ENCODE measurements around the gene NDUFAF2. TPM values are rescaled to one million over a fixed set of nuclear protein-coding genes. Genes with fewer than 3 reads are reported as not detected.
"Not testable (repeated sequence)": the region's sequence is repeated elsewhere in the genome, so short reads cannot be mapped to it uniquely, and the experiment has no call there.

The NDUFAF2 gene, protein sequence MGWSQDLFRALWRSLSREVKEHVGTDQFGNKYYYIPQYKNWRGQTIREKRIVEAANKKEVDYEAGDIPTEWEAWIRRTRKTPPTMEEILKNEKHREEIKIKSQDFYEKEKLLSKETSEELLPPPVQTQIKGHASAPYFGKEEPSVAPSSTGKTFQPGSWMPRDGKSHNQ
- total RNA-seq = 2.7 TPM

DNA sequence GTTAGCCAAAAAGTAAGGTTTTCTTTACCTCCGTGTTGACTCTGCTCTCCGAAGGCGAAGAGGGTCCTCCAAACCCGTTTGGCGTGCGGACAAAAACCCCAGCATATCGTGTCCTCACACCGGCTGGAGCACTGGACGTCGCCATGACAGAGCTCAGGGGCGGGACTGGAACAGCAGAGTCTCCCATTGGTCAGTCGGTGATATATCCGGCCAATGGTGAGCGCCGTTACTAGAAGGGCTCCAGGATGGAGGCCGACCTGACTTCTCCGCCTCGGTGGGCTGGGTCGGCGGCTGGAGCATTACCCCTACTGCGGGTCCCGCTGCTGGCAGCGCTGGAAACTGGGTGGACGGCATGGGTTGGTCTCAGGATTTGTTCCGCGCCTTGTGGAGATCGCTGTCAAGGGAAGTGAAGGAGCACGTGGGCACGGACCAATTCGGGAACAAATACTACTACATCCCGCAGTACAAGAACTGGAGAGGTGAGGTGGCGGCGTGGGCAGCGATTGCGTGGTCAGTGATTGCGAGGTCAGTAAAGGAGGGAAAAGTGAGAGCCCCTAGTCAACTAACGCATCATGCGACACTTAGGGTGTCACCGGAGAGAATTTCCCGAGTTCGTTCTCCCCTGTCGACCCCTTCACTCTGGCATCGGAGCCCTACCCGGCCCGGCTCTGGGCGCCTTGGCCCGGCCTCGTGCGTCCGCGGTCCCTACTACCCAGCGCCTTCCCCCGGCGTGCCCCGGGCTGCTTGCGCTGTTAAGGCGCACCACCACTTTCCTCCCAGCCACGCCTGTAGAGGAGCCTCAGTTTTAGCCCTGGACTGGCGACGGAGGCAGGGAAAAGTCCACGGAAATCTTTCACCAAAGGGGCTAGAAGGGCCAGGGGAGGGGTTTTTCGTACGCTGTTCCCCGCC, at the start of gene NDUFAF2, which contains the start of gene ERCC8:
Gene NDUFAF2 (plus strand): TSS at position 302 of the 909 bp plus-strand sequence. CDS start 51 bp downstream, at position 353.
Gene ERCC8 (minus strand): TSS at position 167 of the 909 bp plus-strand sequence. CDS start 62 bp downstream, at position 105.
- DNase-seq (ENCODE audit: low read depth in 2 of 3, low spot score in 2 of 3) = peak; percentile 62 to 95 (median 89)

DNA sequence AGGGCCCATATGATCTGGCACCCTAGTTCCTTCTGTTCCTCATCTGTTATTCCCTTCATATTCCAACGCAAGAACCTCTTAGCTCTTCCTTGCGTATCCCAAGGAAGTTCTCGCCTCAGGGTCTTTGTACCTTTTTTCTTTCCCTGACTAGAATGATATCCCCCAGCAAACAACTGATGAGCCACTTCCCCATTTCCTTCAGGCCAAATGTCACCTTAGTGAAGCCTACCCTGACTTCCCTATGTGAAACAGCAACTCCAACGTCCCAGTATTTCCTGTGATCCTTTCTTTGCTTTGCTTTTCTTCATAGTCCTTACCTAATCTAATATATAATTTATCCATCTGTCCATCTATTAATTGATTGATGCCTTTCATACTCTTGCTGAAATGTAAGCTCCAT, 48.0 kb upstream of the NDUFAF2 start:
- DNase-seq (ENCODE audit: low read depth in 2 of 3, low spot score in 2 of 3) = no peak

DNA sequence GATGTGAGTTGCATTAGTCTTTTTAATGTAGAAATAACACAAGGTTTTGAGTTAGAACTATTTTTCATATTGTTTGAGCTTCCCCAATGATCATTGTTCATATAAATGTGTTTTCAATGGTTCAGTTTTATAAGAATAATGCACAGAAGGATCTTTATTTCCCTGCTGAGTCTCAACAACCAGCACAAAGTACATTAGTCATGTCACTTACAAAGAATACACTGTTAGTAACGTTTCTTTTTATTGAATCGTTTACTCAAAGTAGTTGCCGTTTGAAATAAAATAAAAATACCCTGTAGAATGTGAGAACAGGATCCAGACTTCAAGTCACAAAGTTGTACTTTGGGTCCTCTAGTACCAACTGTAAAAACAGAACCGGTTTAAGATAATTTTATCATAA, 41.6 kb upstream of the NDUFAF2 start:
- DNase-seq (ENCODE audit: low read depth in 2 of 3, low spot score in 2 of 3) = no peak

DNA sequence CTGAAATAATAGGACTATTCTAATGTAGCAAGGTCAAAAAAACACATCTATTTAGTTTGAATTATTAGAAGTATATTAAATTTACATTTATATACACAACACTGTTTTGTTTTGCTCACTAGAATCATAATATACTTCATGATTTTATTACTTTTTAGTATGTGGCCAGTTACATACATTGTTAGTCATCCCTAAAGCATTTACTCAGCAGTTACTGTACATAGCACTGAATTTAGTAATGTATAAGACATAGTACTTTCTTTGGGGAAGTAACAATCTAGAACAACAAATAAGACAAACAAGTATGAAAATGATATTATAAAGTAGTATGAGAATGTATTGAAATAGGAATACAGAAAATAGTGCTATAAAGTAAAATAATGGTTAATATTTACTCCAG, 28.4 kb upstream of the NDUFAF2 start:
- DNase-seq (ENCODE audit: low read depth in 2 of 3, low spot score in 2 of 3) = no peak

DNA sequence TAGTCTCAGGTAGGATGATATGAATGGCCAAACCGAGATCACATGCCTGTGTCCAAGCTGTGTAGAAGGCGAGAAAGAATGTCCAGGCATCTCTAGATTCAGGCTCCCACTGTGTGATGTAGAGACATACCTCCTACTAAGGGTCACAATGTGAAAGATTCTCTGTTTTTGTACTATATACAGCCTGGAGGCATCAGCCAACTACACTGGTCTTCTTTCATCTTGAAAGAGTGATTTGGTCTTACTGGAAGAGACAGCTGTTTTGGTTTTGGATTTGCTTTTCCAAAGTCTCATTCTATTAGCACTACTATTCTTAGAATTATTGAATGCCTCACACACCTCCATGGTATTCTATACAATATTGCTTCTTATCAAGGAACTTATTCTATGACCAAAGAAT, 26.5 kb upstream of the NDUFAF2 start:
- no peak for DNase-seq (ENCODE audit: low read depth in 2 of 3, low spot score in 2 of 3)

DNA sequence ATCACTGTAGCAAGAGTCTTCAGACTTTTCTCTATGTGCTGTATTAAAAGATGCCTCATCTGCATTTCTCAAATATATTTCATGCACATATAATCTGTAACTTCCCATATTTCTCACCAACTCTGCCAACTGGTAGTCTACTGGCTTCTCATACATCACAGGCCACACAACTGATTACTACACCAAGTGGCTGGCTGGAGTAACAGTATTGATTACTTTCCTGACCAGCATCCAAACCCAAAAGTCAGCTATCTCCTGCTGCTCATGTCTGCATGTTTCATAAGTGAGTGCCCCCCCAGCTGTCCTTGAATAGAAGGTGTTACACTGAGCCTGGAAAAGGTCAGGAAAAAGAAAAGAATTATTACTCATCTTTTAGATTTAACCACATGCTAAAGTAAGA, 17.6 kb upstream of the NDUFAF2 start:
- DNase-seq (ENCODE audit: low read depth in 2 of 3, low spot score in 2 of 3) = no peak

DNA sequence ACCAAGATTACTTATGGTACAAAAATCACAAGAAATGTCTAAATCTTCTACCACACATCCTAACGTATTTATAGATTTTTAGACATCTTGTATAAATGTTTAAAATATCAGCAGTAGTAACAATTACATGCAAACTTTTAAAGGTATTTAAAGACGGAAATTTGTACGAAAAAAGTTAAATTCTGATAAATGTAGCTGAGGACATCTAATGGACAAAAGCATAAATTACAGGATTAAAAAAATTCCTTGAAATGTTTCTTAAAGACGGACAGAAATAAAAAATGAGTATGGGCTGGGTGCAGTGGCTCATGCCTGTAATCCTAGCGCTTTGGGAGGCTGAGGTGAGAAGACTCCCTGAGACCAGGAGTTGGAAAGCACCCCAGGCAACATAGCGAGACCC, 16.0 kb upstream of the NDUFAF2 start:
- peak in 1 of 3 donors; percentile 29 for DNase-seq (ENCODE audit: low read depth in 2 of 3, low spot score in 2 of 3)

DNA sequence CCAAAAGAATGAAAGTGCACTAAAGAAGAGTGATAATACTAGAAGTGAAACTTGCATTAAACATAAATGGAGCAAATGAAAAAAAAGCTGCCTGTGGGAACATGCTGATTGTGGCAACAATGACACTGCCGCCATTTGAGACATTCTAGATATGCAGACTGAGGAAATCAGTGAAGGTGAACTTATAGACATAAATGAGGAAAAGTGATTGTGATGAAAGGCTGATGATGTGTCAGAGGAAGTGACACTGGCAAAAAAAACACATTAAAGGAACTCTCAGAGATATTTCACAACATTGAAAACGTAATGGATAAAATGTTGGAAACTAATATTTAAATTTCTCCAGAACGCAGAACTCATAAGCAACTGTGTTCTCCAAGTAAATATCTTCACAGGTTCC, 1.4 kb upstream of the NDUFAF2 start:
- no peak for DNase-seq (ENCODE audit: low read depth in 2 of 3, low spot score in 2 of 3)

DNA sequence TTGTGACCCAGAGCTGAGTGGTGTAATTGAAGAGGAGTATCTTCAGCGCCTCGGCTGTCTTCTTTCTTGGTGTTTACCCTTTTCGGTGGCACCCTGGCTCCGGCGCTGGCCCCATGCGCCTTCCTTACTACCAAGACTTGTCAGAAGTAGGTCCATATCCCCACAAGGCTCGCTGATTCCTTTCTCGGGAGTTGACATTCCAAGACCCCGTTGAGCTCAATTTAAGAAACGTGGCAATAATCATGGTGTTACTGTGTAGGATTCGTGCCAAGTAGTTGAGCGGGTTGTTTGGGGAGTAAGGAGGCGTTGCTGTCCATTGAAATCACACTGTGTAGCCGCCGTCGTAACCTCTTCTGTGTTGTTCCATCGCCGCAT, 795 bp downstream of the NDUFAF2 start:
- DNase-seq (ENCODE audit: low read depth in 2 of 3, low spot score in 2 of 3) = peak; percentile 5 to 47 (median 14)

DNA sequence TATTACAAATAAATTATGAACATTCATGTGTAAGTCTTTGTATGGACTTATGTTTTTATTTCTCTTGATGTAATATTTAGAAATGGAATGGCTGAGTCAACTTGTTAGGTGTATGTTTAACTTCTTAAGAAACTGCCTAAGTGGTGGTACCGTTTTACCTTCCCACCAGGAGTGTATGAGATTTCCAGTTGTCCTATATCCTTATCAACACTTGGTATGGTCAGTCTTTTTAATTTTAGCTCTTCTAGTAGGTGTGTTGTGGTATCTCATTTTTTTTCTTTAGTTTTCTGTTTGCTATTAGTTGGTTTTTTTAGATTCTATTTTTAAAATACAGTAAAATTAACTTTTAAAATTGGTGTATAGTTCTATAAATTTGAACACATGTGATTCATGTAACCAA, 3.7 kb downstream of the NDUFAF2 start:
- no peak for DNase-seq (ENCODE audit: low read depth in 2 of 3, low spot score in 2 of 3)

DNA sequence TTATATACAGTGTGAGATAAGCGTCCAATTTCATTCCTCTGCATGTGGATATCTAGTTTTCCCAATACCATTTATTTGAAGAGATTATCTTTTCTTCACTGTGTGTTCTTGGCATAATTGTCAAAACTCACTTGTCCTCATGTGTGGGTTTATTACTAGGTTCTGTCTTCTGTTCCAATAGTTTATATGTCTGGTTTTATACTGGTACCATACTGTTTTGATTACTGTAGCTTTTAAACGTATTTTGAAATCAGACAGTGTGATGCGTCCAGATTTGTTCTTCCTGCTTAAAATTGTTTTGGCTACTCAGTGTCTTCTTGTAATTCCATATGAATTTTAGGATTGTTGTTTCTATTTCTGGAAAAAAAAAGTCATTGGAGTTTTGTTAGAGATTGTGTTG, 10.2 kb downstream of the NDUFAF2 start:
- DNase-seq (ENCODE audit: low read depth in 2 of 3, low spot score in 2 of 3) = no peak

DNA sequence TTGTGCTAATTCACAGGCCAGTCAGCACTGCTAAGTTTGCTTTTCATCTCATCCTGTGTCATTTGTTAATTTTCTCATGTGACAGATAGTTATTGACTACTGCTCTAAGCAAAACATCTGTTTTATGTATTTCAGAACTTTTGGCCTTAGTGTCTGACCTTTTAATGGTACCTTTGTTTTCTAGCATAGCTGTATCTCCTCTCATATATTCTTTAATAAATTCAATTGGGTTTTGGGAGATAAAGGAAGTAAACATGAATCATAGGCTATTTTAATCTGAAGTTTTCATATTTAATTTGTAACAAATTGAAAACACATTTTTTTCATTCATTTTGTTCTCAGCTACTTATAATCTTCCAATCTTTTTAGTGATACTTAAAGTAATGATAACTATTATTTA, 13.1 kb downstream of the NDUFAF2 start:
- DNase-seq (ENCODE audit: low read depth in 2 of 3, low spot score in 2 of 3) = no peak

DNA sequence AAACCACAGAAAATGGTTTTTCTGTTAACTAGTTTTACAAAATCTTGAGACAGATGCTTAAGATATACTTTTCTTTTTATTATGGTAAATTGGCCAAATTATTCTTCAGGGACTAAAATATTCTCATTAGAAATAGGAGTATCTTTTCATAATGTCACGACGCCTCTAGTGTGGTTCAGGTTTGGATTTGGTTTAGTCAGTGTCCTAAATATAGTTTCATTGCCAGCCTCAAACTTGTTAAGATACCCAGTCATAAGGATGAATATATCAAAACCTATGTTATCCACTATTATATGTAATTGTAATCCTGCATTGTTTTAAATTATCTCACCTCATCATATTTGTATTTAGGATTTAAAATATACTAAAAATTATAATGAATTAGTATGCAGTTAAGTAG, 13.7 kb downstream of the NDUFAF2 start:
- no peak for DNase-seq (ENCODE audit: low read depth in 2 of 3, low spot score in 2 of 3)

DNA sequence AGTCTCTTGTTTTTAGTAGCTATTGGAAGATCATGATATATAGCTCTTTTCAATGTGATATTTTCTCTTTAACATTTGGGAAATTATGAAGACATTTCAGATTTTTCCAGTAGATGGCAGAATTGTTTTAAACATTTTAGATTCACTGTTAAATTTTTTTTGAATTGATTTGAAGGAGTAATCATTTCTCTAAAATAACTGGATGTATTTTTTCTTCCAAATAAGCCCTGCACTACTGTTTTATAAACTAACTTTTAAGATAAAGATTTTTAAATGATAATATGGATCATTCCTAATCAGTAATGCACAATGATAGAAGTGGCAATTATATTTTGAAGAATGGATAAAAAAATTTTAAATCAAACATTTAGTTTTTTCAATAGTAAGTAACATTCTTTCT, 14.2 kb downstream of the NDUFAF2 start:
- DNase-seq (ENCODE audit: low read depth in 2 of 3, low spot score in 2 of 3) = peak in 1 of 3 donors; percentile 61

DNA sequence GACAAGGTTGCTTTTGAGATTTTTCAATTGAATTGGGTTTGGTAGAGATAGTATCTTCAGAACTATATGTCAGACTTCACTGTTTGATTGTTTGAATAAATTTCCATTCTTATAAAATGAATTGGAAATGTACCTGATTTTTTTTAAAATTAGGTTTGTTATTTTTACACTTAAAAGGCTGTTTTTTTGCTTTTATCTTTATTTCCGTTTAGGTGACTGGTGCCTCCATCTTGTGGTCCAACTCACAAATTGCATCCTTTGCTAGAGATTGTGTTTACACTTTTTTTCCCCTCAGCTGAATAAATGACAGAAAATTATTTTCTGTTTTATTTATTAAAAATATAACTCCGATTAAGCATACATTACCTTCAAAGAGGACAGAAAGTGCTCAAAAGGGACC, 15.6 kb downstream of the NDUFAF2 start:
- DNase-seq (ENCODE audit: low read depth in 2 of 3, low spot score in 2 of 3) = peak in 1 of 3 donors; percentile 52

DNA sequence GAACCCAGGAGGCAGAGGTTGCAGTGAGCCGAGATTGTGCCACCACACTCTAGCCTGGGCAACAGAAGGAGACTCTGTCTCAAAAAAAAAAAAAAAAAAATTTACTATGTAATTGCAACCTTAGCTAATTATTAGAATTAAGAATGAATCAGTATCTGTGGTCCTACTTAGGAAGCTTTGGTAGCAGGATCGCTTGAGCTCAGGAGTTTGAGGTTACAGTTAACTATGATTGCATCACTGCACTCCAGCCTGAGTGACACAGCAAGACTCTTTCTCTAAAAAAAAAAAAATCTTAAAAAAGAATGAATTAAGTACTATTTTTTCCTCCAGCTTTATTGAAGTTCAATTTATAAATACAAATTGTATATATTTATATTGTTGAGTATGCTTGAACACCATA, 16.7 kb downstream of the NDUFAF2 start:
- peak in 2 of 3 donors; percentile 37 to 66 for DNase-seq (ENCODE audit: low read depth in 2 of 3, low spot score in 2 of 3)

DNA sequence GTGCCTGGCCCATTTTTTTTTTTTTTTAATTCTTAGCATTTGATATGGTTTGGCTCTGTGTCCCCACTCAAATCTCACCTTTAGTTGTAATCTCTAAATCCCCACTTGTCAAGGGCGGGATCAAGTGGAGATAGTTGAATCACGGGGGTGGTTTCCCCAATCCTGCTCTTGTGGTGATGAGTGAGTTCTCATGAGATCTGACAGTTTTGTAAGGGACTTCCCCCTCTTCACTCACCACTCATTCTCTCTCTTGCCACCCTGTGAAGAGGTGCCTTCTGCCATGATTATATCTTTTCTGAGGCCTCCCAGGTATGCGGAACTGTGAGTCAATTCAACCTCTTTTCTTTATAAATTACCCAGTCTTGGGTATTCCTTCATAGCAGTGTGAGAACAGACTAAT, 27.2 kb downstream of the NDUFAF2 start:
- DNase-seq (ENCODE audit: low read depth in 2 of 3, low spot score in 2 of 3) = no peak

DNA sequence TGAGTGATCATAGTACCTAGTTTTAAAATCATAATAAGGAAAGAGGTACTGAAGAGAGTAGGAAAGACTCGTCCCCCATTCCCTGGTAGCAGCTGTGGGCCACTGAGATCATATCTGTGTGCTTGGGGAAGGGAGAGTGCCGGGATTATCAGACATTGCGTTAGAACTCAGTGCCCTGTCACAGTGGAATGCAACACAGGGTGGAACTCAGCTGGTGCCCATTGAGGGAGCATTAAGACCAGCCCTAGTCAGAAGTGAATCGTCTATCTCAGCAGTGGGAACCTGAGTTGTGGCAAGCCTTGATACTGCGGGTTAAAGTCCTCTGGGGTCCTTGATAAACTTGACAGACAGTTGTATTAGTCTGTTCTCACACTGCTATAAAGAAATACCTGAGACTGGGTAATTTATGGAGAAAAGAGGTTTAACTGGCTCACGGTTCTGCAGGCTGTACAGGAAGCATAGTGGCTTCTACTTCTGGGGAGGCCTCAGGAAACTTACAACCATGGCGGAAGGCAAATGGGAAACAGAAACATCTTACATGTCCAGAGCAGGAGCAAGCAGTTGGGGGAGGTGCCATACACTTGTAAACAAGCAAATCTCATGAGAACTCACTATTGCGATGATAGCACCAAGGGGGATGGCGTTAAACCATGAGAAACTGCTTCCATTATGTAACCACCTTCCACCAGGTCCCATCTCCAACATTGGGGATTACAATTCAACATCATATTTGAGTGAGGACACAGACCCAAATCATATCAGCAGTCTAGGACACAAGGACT, 33.1 kb downstream of the NDUFAF2 start:
- DNase-seq (ENCODE audit: low read depth in 2 of 3, low spot score in 2 of 3) = no peak

DNA sequence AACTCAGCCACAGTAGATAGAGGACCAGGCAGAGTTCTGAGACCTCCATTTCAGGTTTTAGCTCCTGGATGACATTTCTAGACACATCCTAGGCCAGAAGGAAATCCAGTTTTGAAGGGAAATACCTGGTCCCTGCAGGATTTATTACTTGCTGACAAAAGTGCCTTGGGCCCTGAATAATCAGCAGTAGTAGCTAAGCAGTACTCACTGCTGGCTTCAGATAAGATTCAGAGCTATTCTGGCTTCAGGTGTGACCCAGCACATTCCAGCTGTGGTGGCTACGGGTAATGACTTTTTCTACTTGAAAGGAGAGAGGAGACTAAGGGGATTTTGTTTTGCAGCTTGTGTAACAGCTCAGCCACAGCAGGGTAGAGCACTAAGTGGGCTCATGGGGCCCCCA, 34.0 kb downstream of the NDUFAF2 start:
- no peak for DNase-seq (ENCODE audit: low read depth in 2 of 3, low spot score in 2 of 3)

DNA sequence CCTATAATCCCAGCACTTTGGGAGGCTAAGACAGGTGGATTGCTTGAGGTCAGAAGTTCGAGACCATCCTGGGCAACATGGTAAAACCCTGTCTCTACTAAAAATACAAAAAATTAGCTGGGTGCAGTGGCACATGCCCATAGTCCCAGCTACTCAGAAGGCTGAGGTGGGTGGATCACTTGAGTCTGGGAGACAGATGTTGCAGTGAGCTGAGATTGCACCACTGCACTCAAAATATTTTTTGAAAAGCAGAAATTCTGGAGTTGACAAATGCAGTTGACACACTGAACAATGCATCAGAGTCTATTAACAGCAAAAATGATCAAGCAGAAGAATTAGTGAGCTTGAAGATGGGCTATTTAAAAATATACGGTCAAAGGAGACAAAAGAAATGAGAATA, 35.5 kb downstream of the NDUFAF2 start:
- no peak for DNase-seq (ENCODE audit: low read depth in 2 of 3, low spot score in 2 of 3)

DNA sequence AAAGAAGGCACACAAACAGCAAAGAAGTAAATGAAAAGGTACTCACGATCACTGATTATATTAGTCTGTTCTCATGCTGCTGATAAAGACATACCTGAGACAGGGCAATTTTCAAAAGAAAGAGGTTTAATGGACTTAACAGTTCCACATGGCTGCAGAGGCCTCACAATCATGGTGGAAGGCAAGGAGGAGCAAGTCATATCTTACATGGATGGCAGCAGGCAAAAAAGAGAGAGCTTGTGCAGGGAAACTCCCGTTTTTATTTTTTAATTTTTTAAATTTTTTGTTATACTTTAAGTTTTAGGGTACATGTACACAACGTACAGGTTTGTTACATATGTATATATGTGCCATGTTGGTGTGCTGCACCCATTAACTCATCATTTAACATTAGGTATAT, 37.1 kb downstream of the NDUFAF2 start:
- not testable (repeated sequence) for DNase-seq (ENCODE audit: low read depth in 2 of 3, low spot score in 2 of 3)
